Measurements from ENCODE around the gene CTSG.
"Not testable (repeated sequence)": the region's sequence is repeated elsewhere in the genome, so short reads cannot be mapped to it uniquely, and the experiment has no call there.

CTSG gene

DNA sequence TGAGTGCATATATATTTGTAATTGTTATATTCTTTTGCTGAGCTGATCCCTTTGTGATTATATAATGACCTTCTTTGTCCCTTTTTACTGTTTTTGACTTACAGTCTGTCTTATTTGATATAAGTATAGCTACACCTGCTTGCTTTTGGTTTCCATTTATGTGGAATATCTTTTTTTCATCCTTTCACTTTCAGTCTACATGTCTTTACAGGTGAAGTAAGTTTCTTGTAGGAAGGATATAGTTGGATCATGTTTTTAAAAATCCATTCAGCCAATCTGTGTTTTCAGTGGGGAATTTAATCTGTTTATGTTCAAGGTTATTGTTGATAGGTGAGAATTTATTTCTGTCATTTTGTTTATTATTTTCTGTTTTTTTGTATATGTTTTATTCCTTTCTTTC lies 21.4 kb upstream of the CTSG start:
- H4K20me1 ChIP-seq (ENCODE audit: insufficient read depth, low read length) = no peaks in the 10 kb centered on the region
- peak; percentile 40 for DNase-seq

DNA sequence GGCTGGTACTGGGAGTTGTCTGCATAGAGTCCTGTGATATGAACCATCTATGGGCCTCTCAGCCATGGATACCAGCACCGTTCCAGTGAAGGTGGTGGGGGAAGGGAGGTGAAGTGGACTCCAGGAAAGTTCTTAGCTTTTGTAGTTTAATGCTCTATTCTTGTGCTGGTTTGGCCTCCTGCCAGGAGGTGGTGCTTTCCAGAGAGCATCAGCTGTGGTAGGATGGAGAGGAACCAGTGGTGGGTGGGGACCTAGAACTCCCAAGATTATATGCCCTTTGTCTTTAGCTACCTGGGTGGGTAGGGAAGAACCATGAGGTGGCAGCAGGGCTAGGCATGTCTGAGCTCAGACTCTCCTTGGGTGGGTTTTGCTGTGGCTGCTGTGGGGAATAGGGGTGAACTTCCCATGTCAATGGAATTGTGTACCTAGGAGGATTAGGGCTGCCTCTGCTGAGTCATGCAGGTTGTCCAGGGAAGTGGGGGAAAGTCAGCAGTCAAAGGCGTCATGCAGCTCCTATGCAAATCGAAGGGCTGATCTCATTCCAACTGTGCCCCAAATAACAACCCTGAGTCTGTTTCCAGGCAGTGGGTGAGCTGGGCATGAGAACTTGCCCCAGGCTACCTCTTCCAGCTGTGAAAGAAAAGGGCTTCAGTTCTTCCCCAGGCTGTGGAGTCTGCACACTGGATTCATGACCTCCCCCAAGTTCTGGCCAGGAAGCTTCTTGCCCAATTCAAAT lies 19.2 kb upstream of the CTSG start:
- Histone ChIP-seq H3K9me3 (replicated peaks; ENCODE audit: insufficient read depth, low read length) (no peaks in the 10 kb centered on the region), H3K27ac (ENCODE audit: low read length) (no peak overlapping the region), H3K4me3 (ENCODE audit: low read length) (no peak overlapping the region), H3F3A (ENCODE audit: insufficient read depth, low read length) (no peaks in the 10 kb centered on the region), H3K27me3 (replicated peaks; ENCODE audit: insufficient read depth, low read length) (no peaks in the 10 kb centered on the region), H4K20me1 (ENCODE audit: insufficient read depth, low read length) (no peaks in the 10 kb centered on the region), H3K4me2 (ENCODE audit: low read depth, low read length) (no peak overlapping the region), H3K4me1 (ENCODE audit: low read length) (0 out of 2 replicates have a peak, but pooled peaks cover 3% of the 10 kb centered on the region), H3K36me3 (replicated peaks; ENCODE audit: insufficient read depth, low read length) (no peaks in the 10 kb centered on the region), H2AFZ (ENCODE audit: low read length) (no peak overlapping the region), H3K9me2 (replicated peaks; ENCODE audit: insufficient read depth, low read length) (no peaks in the 10 kb centered on the region), H3K79me2 (ENCODE audit: low read length) (no peaks in the 10 kb centered on the region), H3K9ac (ENCODE audit: low read length) (no peak overlapping the region)
- no peak for DNase-seq
- TF ChIP-seq, protein P1, sequence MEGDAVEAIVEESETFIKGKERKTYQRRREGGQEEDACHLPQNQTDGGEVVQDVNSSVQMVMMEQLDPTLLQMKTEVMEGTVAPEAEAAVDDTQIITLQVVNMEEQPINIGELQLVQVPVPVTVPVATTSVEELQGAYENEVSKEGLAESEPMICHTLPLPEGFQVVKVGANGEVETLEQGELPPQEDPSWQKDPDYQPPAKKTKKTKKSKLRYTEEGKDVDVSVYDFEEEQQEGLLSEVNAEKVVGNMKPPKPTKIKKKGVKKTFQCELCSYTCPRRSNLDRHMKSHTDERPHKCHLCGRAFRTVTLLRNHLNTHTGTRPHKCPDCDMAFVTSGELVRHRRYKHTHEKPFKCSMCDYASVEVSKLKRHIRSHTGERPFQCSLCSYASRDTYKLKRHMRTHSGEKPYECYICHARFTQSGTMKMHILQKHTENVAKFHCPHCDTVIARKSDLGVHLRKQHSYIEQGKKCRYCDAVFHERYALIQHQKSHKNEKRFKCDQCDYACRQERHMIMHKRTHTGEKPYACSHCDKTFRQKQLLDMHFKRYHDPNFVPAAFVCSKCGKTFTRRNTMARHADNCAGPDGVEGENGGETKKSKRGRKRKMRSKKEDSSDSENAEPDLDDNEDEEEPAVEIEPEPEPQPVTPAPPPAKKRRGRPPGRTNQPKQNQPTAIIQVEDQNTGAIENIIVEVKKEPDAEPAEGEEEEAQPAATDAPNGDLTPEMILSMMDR (IDR thresholded peaks at IDR 0.05; ENCODE audit: low read length) = no peak
- TF ChIP-seq EZH2phosphoT487 (IDR thresholded peaks at IDR 0.05; ENCODE audit: low read length) = no peak

More for the DNA sequence above, 21.4 kb upstream of the CTSG start:
- H3K27ac ChIP-seq (ENCODE audit: low read length) = no peak overlapping the region
- no peak overlapping the region for H2AFZ ChIP-seq (ENCODE audit: low read length)
- no peaks in the 10 kb centered on the region for H3K36me3 ChIP-seq (replicated peaks; ENCODE audit: insufficient read depth, low read length)
- no peaks in the 10 kb centered on the region for H3K27me3 ChIP-seq (replicated peaks; ENCODE audit: insufficient read depth, low read length)
- TF ChIP-seq EZH2phosphoT487 (IDR thresholded peaks at IDR 0.05; ENCODE audit: low read length) (no peak), EZH2 (optimal IDR thresholded peaks at IDR 0.05; ENCODE audit: low read depth, low read length) (no peak)
- TF ChIP-seq, protein P1 (IDR thresholded peaks at IDR 0.05; ENCODE audit: low read length) = no peak
- H3K79me2 ChIP-seq (ENCODE audit: low read length) = no peaks in the 10 kb centered on the region
- H3K9me2 ChIP-seq (replicated peaks; ENCODE audit: insufficient read depth, low read length) = no peaks in the 10 kb centered on the region
- H3K4me1 ChIP-seq (ENCODE audit: low read length) = 0 out of 2 replicates have a peak, but pooled peaks cover 3% of the 10 kb centered on the region
- no peak overlapping the region for H3K4me3 ChIP-seq (ENCODE audit: low read length)
- H3K4me2 ChIP-seq (ENCODE audit: low read depth, low read length) = peak overlapping the region; percentile 9; the same call in 1 of the 2 replicates
- no peak overlapping the region for H3K9ac ChIP-seq (ENCODE audit: low read length)
- no peaks in the 10 kb centered on the region for H3K9me3 ChIP-seq (replicated peaks; ENCODE audit: insufficient read depth, low read length)
- no peaks in the 10 kb centered on the region for H3F3A ChIP-seq (ENCODE audit: insufficient read depth, low read length)

DNA sequence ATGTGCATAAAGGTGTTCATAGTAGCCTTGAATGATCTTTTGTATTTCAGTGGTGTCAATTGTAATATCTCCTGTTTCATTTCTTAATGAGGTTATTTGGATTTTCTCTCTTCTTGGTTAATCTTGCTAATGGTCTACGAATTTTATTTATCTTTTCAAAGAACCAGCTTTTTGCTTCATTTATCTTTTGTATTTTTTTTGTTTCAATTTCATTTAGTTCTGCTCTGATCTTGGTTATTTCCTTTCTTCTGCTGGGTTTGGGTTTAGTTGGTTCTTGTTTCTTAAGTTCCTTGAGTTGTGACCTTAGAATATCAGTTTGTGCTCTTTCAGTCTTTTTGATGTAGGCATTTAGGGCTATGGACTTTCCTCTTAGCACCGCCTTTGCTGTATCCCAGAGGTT lies 15.0 kb upstream of the CTSG start:
- not testable (repeated sequence) for H3K4me3 ChIP-seq (ENCODE audit: low read length); H3K4me1 ChIP-seq (ENCODE audit: low read length); H3K9me2 ChIP-seq (replicated peaks; ENCODE audit: insufficient read depth, low read length); H3K79me2 ChIP-seq (ENCODE audit: low read length); H4K20me1 ChIP-seq (ENCODE audit: insufficient read depth, low read length); H3K9me3 ChIP-seq (replicated peaks; ENCODE audit: insufficient read depth, low read length); H3K27ac ChIP-seq (ENCODE audit: low read length); H2AFZ ChIP-seq (ENCODE audit: low read length); H3K36me3 ChIP-seq (replicated peaks; ENCODE audit: insufficient read depth, low read length); H3K9ac ChIP-seq (ENCODE audit: low read length); H3K4me2 ChIP-seq (ENCODE audit: low read depth, low read length); DNase-seq; H3K27me3 ChIP-seq (replicated peaks; ENCODE audit: insufficient read depth, low read length); H3F3A ChIP-seq (ENCODE audit: insufficient read depth, low read length)

DNA sequence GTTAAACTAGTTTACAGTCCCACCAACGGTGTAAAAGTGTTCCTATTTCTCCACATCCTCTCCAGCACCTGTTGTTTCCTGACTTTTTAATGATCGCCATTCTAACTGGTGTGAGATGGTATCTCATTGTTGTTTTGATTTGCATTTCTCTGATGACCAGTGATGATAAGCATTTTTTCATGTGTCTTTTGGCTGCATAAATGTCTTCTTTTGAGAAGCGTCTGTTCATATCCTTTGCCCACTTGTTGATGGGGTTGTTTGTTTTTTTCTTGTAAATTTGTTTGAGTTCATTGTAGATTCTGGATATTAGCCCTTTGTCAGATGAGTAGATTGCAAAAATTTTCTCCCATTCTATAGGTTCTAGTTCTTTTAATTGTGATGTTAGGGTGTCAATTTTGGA lies 8.4 kb upstream of the CTSG start:
- not testable (repeated sequence) for H3K9me2 ChIP-seq (replicated peaks; ENCODE audit: insufficient read depth, low read length); H3K9ac ChIP-seq (ENCODE audit: low read length); H3K4me3 ChIP-seq (ENCODE audit: low read length); H2AFZ ChIP-seq (ENCODE audit: low read length); H3F3A ChIP-seq (ENCODE audit: insufficient read depth, low read length); H3K27ac ChIP-seq (ENCODE audit: low read length); H3K9me3 ChIP-seq (replicated peaks; ENCODE audit: insufficient read depth, low read length); H3K4me1 ChIP-seq (ENCODE audit: low read length); H4K20me1 ChIP-seq (ENCODE audit: insufficient read depth, low read length); DNase-seq; H3K36me3 ChIP-seq (replicated peaks; ENCODE audit: insufficient read depth, low read length); H3K4me2 ChIP-seq (ENCODE audit: low read depth, low read length); H3K27me3 ChIP-seq (replicated peaks; ENCODE audit: insufficient read depth, low read length); H3K79me2 ChIP-seq (ENCODE audit: low read length)

All from MM.1S (cell line).